HG02970 (cell line): ENCODE measurements around the gene RENBP.

Experiments used
- ATAC-seq: cut with Tn5 transposase; IDR thresholded peaks from one replicate; pipeline ENCODE4 v1.9.1; 2021; ENCODE audit warnings: mild to moderate bottlenecking, moderate library complexity, moderate number of reproducible peaks; ENCODE audit not compliant: unreplicated experiment, low FRiP score

The RENBP gene

GRCh38 chrX:153922932-153923857 is 21.2 kb downstream of the RENBP start:
- no peak for ATAC-seq

GRCh38 chrX:153921511-153922446 is 22.7 kb downstream of the RENBP start:
- ATAC-seq: no peak

- no peak for ATAC-seq
Measured at GRCh38 chrX:153921070-153921469, 23.4 kb downstream of the RENBP start.

GRCh38 chrX:153920546-153920945 is 23.9 kb downstream of the RENBP start:
- no peak for ATAC-seq

GRCh38 chrX:153919281-153919680 is 25.2 kb downstream of the RENBP start:
- ATAC-seq: no peak

GRCh38 chrX:153917869-153918268 is 26.6 kb downstream of the RENBP start:
- no peak for ATAC-seq

- no peak for ATAC-seq
Measured at GRCh38 chrX:153913701-153914100, 30.7 kb downstream of the RENBP start.

- no peak for ATAC-seq
Measured at GRCh38 chrX:153913211-153913610, 31.2 kb downstream of the RENBP start.

GRCh38 chrX:153911798-153912197 is 32.6 kb downstream of the RENBP start:
- no peak for ATAC-seq

GRCh38 chrX:153910446-153910845 is 34.0 kb downstream of the RENBP start:
- no peak for ATAC-seq

- ATAC-seq: no peak
Measured at GRCh38 chrX:153909980-153910360, 34.5 kb downstream of the RENBP start.

GRCh38 chrX:153909024-153909979 is 35.1 kb downstream of the RENBP start:
- ATAC-seq: no peak

GRCh38 chrX:153908219-153908860 is 36.1 kb downstream of the RENBP start:
- ATAC-seq: no peak

- no peak for ATAC-seq
Measured at GRCh38 chrX:153907456-153907855, 37.0 kb downstream of the RENBP start.

- ATAC-seq: no peak
Measured at GRCh38 chrX:153906126-153906917, 38.1 kb downstream of the RENBP start.

- ATAC-seq: no peak
Measured at GRCh38 chrX:153905481-153906095, 38.9 kb downstream of the RENBP start.

- no peak for ATAC-seq
Measured at GRCh38 chrX:153903991-153904957, 40.2 kb downstream of the RENBP start, which contains the start of gene AVPR2. TSS of gene AVPR2 (plus strand) at chrX:153904673. CDS start at chrX:153905146, 473 bp downstream.
